Measurements from ENCODE around the gene LIPA. TPM values are rescaled to one million over a fixed set of nuclear protein-coding genes. Genes with fewer than 3 reads are reported as not detected.

Gene LIPA
- total and polyA plus RNA-seq, 9 donors, result 26.6 to 191 (median 36.1) TPM

DNA sequence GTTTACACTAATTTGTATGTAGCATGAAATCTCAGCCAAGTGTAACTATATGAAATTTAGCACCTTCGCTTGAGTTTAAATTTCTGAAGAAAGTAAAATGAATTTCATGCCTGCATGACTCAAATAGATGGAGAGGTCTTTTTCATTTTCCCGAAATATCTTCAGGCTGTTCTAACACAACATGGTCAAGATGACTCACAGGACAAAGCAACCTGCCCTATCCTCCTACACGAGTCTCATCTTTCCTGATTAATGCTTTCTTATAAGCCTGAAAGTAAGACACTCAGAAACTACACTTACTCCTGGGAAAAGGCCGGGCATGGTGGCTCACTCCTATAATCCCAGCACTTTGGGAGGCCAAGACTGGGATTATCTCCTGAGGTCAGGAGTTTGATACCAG lies 85.7 kb downstream of the LIPA start:
- no peak for TF ChIP-seq EP300 (IDR thresholded peaks at IDR 0.05)
- H3K27ac ChIP-seq, result no peak overlapping the region
- intact Hi-C loops (cut with DNase I), result no loop called here
- no peak for DNase-seq
- H3K27me3 ChIP-seq, result no peaks in the 10 kb centered on the region
- H3K4me1 ChIP-seq (ENCODE audit: insufficient read depth), result no peaks in the 10 kb centered on the region
- WGBS, 3 donors, result 56 to 69% (median 67%) methylated on average over 4 of the region's 4 CpGs
- H3K36me3 ChIP-seq, result no peaks in the 10 kb centered on the region
- no peak overlapping the region for H3K4me3 ChIP-seq
- no peaks in the 10 kb centered on the region for H3K9me3 ChIP-seq

GRCh38 chr10:89164920-89165319 lies 86.7 kb downstream of the LIPA start:
- Histone ChIP-seq H3K27ac (no peak overlapping the region), H3K4me1 (ENCODE audit: insufficient read depth) (no peaks in the 10 kb centered on the region), H3K4me3 (no peak overlapping the region), H3K27me3 (no peaks in the 10 kb centered on the region), H3K9me3 (no peaks in the 10 kb centered on the region), H3K36me3 (no peaks in the 10 kb centered on the region)
- 85 to 94% (median 86%) methylated on average over 4 of the region's 4 CpGs for WGBS, 3 donors
- intact Hi-C loops (cut with DNase I), result no loop called here
- no peak for DNase-seq
- TF ChIP-seq EP300 (IDR thresholded peaks at IDR 0.05), result no peak
- no peak for TF ChIP-seq POLR2A (IDR thresholded peaks at IDR 0.05)
- no peak for TF ChIP-seq CTCF (IDR thresholded peaks at IDR 0.05)

- Histone ChIP-seq H3K4me1 (ENCODE audit: insufficient read depth) (no peaks in the 10 kb centered on the region), H3K36me3 (no peaks in the 10 kb centered on the region), H3K4me3 (no peak overlapping the region), H3K27ac (no peak overlapping the region), H3K27me3 (no peaks in the 10 kb centered on the region), H3K9me3 (no peaks in the 10 kb centered on the region)
- 82 to 92% (median 82%) methylated on average over 3 of the region's 3 CpGs for WGBS, 3 donors
- no peak for DNase-seq
- intact Hi-C loops (cut with DNase I), result no loop called here
- no peak for TF ChIP-seq CTCF (IDR thresholded peaks at IDR 0.05)
- TF ChIP-seq EP300 (IDR thresholded peaks at IDR 0.05), result no peak
- no peak for TF ChIP-seq POLR2A (IDR thresholded peaks at IDR 0.05)
These were observed 87.5 kb downstream of the LIPA start for GRCh38 chr10:89164080-89164479.

Other genes with a start within 250 kb of the LIPA start
- gene CH25H, start 44.5 kb downstream of the LIPA start, total RNA-seq, result 1 to 10 TPM in 6 of 7 donors, under 1 TPM in 1; 0.52 to 3.8 (median 1.6) TPM
- gene CH25H, start 44.5 kb downstream of the LIPA start, polyA plus RNA-seq, result 1 to 10 TPM in 1 of 2 donors, under 1 TPM in 1; 0.22 to 1.9 TPM
- gene IFIT2, start 50.3 kb upstream of the LIPA start, total RNA-seq, result 10 to 100 TPM in 1 of 7 donors, 1 to 10 TPM in 6; 2.1 to 10.0 (median 4.8) TPM
- gene IFIT2, start 50.3 kb upstream of the LIPA start, polyA plus RNA-seq, result 10 to 100 TPM in 1 of 2 donors, 1 to 10 TPM in 1; 6.4 to 21.3 TPM
- 10 to 100 TPM in 3 of 7 donors, 1 to 10 TPM in 4; 5.7 to 16.9 (median 9.9) TPM for gene IFIT3, start 76.2 kb upstream of the LIPA start, total RNA-seq
- gene IFIT3, start 76.2 kb upstream of the LIPA start, polyA plus RNA-seq, result 10 to 100 TPM; 22.7 to 31.5 TPM
- gene IFIT1B, start 126.3 kb upstream of the LIPA start, total RNA-seq, result under 1 TPM in 1 of 7 donors, not detected in 6; 0.18 TPM
- gene IFIT1B, start 126.3 kb upstream of the LIPA start, polyA plus RNA-seq, result not detected
- 10 to 100 TPM in 4 of 7 donors, 1 to 10 TPM in 3; 6.4 to 20.4 (median 11.3) TPM for gene IFIT1, start 140.8 kb upstream of the LIPA start, total RNA-seq
- 10 to 100 TPM; 23.0 to 56.2 TPM for gene IFIT1, start 140.8 kb upstream of the LIPA start, polyA plus RNA-seq
- gene IFIT5, start 162.8 kb upstream of the LIPA start, total RNA-seq, result 10 to 100 TPM in 6 of 7 donors, 1 to 10 TPM in 1; 8.7 to 22.0 (median 17.4) TPM
- gene IFIT5, start 162.8 kb upstream of the LIPA start, polyA plus RNA-seq, result 10 to 100 TPM; 10.6 TPM